ENCODE results near the gene VTN.

The VTN gene

DNA sequence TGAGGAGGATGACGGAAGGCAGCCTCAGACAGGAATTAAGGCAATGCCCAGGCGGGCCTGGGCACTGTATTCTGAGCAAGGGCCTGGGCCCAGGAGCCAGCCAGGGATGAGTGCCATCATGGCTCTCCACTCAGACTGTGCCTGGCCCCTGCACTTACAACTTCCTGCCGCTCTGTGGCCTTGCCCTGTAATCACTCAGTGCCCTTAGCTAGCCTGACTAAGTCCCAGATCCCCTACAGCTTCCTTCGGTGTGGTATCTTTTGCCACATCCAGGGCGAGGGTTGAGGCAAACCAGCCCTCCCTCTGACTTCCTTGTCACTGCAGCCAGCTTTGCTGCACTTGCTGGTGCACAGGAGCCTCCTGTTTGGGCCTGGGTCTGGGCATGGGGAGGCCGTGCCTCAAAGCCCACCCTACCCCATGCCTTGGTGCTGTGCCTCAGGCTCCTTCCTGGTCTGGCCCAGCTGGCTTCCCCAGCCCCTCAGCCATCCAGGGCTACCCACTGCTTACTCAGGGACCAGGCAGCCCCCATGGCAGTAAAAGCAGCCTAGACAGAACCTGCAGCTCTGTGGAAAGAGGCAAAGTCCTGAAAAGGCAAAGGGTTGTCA, 26.6 kb upstream of the VTN start:
- DNase-seq (ENCODE audit: low read depth in 2 of 3, low spot score in 2 of 3), result no peak

DNA sequence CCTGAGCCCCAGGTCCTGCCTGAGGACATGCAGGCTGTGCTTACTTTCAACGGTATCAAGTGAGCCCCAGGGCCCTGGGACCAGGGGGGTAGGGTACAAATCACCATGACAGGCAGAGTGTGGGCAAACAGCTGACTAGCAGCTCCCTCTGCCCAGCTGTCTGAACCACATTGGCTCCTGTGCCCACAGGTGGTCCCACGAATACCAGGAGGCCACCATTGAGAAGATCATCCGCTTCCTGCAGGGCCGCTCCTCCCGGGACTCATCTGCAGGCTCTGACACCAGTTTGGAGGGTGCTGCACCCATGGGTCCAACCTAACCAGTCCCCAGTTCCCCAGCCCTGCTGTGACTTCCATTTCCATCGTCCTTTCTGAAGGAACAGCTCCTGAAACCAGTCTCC, 25.9 kb upstream of the VTN start:
- no peak for DNase-seq (ENCODE audit: low read depth in 2 of 3, low spot score in 2 of 3)

DNA sequence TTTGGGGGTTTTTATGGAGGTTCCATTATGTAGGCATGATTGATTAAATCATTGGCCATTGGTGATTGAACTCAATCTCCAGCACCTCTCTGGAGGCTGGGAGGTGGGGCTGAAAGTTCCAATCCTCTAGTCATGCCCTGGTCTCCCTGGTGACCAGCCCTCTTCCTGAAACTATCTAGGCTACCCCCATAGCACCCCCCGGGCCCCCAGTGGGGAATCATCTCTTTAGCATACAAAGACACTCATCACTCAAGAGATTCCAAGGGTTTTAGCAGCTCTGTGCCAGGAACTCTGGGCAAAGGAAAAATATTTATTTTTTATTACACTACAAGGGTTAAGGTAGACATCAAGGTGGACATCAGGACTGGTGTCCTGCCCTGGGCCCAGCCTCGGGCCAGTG, 25.3 kb upstream of the VTN start:
- no peak for DNase-seq (ENCODE audit: low read depth in 2 of 3, low spot score in 2 of 3)

DNA sequence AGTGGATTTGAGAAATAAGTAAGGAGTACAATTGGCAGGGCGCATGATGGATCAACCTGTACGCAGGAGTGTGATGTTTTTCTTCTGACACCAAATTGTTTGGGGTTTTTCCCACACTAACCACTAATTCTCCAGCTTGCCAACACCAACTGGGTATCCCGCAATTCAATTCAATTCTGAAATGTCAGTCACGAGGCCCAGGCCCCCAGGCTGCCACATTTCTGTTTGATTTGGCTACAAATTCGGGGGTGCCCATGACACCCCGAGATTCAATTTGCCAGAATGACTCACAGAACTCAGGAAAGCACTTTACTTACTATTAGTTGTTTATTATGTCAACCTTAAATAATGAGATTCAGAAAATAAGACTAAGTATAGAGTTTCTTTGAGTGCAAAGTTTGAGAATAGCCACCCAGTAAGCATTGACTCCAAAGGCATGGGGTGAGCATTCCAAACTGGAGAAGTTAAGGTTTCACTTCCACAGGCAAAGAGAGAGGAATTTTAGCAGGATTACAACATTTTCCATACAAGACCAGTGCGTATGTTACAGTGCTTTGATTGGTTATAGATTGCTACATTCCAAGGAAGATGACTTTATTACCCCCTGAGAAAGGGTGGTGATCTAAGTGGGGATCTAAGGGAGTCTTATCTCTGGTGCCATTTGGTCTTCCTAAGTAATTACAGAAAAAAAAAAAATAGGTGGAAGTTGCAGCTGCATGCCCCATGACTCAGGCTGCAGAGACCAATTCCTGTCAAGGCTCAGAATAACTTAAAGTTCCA, 24.4 kb upstream of the VTN start:
- no peak for DNase-seq (ENCODE audit: low read depth in 2 of 3, low spot score in 2 of 3)

DNA sequence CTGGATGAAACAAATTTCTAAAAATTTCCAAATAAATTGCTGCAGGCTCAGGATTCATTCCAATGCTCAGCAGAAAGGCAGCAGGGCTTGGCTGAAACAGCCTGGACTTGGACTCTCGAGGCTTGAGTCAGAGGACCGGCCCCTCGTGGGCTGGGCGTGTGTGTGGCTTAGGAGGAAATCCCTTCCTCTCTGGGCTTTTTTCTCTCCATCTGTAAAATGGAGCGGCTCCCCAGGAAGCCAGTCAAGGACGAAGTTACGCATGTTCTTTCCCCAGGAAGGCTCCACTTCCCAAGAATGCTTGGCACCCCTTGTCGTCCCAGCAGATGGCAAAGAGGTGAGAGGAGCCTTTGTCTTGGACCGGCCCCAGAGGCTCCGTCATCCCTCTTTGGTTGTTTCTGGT, 22.4 kb upstream of the VTN start:
- no peak for DNase-seq (ENCODE audit: low read depth in 2 of 3, low spot score in 2 of 3)

DNA sequence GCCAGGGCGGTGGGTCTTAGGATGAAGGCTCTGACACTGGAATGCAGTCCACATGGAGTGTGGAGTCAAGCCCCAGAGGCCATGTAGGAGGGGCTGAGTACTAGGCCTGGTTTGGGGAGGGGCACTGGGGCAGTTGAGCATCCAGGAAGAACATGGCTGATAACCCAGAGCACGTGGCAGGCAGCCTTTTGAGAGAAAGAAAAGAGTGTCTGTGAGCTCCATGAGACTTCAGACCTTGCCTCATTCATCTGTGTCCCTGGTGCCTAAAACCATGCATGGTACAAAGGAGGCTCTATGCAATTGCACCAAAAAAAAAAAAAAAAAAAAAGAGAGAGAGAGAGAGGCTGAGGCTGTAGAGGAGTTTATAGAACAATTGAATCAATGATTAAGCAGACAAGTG, 21.3 kb upstream of the VTN start:
- no peak for DNase-seq (ENCODE audit: low read depth in 2 of 3, low spot score in 2 of 3)

DNA sequence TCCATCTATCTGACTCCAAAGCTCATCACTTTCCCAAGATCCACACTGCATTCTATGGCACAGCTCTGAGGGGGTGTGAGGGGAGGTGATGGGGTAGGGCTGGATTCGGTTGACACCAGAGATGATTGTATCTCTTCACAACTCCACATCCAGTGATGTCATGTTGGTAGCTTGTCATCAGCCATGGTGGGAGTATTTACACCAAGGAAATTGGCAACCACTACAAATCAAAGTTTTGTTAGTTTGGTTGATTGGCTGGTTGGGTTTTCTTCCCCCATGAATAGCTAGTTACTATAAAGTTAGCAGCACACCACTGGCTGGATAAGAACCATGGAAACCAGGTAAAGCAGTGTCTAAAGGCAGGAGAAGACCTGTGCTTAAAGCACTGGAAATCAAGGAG, 20.9 kb upstream of the VTN start:
- no peak for DNase-seq (ENCODE audit: low read depth in 2 of 3, low spot score in 2 of 3)

DNA sequence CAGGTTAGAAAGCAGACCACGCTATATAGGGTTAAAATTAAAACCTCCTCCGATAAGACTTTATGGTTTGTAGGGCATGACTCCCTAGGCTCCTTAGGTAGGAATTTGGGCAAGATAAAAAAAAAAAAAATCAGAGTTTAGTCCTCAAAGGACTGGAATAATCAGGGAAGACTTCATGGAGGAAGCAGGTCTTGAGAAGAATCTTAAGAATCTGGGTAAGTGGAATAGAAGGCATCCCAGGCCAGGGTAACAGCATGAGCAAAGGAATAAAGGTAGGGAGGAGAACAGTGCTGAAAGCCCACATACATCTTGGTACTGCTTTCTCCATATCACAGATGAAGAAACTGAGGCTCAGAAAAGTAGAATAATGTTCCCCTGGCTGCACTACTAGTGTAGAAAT, 20.5 kb upstream of the VTN start:
- no peak for DNase-seq (ENCODE audit: low read depth in 2 of 3, low spot score in 2 of 3)

DNA sequence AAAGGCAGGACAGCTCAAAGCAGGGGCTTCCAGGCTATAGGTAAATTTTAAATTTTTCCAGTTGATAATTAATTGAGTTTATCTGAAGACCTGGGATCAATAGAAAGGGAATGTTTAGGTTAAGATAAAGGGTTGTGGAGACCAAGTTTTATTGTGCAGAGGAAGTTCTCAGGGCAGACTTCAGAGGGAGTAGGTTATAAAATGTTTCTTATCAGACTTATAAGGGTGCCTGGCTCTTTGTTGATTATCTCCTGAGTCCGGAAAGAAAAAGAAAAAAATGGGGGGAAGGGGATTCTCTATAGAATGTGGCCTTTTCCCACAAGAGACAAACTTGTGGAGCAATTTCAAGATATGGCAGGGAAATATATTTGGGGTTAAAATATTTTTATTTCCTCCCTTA, 20.0 kb upstream of the VTN start:
- no peak for DNase-seq (ENCODE audit: low read depth in 2 of 3, low spot score in 2 of 3)

DNA sequence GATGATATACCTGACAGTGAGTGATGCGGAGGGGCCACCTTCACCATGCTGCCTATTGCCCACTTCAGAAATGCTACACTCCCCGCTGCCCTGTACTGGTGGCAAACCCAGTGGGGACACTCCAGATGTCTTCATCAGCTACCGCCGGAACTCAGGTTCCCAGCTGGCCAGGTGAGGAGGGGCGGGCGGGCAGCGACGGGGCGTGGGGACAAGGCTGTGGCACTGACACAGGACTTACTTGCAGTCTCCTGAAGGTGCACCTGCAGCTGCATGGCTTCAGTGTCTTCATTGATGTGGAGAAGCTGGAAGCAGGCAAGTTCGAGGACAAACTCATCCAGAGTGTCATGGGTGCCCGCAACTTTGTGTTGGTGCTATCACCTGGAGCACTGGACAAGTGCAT, 18.0 kb upstream of the VTN start:
- DNase-seq (ENCODE audit: low read depth in 2 of 3, low spot score in 2 of 3), result no peak

DNA sequence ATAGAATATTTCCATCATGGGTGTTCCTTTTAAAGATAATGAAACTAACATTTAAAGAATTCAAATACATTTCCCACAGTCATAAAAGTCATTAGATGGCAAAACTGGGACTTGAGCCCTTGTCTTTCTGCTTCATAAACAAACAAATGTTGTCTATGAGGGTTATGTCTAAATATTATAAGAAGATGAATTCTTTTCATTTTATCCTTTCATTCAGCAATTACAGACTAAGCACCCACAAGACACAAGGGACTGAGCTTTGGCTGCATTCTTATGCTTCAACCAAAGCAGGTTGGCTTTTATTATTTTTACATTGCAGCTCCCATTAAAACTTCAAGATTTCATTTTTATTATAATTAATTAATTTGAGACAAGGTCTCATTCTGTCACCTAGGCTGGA, 16.3 kb upstream of the VTN start:
- no peak for DNase-seq (ENCODE audit: low read depth in 2 of 3, low spot score in 2 of 3)

DNA sequence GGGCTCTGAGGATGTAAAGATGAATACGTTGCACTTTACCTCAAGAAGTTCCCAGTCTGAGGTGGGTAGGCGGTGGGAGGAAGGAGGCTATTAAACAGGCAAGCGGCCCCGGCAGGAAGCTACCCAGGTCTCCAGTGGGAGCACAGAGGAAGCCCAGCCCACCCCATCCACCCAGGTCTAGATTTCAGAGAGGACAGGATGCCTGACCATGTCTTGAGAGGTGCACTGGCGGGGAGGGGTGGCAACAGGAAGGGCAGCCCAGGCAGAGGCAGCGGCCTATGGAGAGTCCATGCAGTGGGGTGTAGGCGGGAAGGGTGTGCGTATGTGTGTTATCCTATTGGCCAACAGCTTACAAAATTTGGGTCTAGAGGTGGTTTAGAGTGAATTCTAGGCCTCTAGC, 15.3 kb upstream of the VTN start:
- no peak for DNase-seq (ENCODE audit: low read depth in 2 of 3, low spot score in 2 of 3)

DNA sequence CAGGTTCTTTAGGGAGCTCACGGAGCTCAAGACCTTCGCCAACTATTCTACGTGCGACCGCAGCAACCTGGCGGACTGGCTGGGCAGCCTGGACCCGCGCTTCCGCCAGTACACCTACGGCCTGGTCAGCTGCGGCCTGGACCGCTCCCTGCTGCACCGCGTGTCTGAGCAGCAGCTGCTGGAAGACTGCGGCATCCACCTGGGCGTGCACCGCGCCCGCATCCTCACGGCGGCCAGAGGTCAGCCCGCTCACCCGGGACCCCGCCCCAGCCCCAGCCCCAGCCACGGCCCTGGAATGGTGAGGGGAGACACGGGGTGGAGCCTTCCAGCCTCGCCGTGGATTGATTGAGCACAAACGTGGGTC, 14.9 kb upstream of the VTN start:
- DNase-seq (ENCODE audit: low read depth in 2 of 3, low spot score in 2 of 3), result no peak

DNA sequence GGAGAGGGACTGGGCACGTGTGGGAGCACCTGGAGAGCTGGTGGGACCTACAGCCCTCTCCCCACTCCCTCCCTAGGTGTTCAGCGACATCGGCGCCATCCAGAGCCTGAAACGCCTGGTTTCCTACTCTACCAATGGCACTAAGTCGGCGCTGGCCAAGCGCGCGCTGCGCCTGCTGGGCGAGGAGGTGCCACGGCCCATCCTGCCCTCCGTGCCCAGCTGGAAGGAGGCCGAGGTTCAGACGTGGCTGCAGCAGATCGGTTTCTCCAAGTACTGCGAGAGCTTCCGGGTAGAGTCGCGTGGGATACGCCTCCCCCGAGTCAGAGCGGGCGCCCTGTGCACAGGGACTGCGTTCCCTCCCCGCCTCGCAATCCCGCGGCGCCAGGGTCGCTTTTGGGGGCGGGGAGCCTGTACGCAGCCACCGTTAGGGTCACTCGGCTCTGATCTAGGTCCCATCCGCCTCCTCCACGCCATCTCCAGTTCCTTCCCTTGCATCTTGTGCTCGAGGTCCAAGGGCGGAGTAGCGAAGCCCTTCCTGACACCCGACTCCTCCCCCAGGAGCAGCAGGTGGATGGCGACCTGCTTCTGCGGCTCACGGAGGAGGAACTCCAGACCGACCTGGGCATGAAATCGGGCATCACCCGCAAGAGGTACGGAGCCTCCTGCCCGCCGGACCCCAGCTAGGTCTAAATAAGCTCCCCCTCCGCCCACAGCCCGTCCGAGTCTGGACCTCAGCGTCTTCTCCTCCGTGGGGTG, 14.4 kb upstream of the VTN start:
- peak in 2 of 3 experiments; percentile 39 to 48 for DNase-seq (ENCODE audit: low read depth in 2 of 3, low spot score in 2 of 3)

DNA sequence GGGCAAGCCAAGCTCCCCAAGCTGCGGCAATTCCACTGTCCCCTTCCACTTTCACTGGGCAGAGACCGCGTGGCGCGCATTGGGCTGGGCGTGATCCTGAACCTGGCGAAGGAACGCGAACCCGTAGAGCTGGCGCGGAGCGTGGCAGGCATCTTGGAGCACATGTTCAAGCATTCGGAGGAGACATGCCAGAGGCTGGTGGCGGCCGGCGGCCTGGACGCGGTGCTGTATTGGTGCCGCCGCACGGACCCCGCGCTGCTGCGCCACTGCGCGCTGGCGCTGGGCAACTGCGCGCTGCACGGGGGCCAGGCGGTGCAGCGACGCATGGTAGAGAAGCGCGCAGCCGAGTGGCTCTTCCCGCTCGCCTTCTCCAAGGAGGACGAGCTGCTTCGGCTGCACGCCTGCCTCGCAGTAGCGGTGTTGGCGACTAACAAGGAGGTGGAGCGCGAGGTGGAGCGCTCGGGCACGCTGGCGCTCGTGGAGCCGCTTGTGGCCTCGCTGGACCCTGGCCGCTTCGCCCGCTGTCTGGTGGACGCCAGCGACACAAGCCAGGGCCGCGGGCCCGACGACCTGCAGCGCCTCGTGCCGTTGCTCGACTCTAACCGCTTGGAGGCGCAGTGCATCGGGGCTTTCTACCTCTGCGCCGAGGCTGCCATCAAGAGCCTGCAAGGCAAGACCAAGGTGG, 11.2 kb upstream of the VTN start:
- no peak for DNase-seq (ENCODE audit: low read depth in 2 of 3, low spot score in 2 of 3)

DNA sequence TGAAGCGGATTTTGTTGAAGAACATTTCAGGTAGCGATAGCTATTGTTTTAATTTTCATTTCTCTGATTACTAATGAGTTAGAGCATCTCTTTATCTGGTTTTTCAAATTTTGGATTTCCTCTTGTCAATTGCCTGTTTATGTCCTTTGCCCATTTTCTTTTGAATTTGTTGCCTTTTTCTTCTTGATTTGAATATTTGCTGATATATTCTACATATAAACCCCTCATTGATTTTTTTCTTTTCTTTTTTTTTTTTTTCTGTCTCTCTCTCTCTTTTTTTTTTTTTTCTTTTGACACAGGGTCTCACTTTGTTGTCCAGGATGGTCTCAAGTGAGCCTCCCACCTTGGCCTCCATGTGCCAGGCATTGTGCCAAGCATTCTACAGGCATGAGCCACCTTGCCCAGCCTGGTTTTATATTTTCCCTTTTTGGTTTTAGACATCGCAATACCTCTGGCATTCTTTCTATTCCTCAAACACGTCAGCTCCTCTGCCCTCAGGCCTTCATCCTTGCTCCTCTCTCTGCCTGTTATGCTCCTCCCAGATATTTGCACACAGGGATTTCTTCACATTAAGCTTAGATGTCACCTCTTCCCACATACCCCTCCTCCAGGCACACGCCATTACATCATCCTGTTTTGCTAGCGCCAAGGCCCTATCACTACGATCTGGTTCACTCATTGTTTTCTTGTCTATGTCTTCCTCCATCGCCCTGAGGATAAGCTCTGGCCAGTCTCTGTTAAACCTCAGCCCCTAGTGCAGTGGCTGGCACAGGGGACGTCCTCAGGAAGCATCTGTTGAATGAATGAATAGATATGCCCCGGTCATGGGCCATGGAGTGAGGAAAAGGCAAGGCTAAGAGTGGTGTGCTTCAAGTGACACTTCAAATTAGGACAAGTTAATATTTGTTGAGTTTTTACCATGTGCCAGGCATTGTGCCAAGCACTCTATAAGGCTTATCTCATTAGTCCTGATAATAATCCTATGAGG, 10.0 kb upstream of the VTN start:
- DNase-seq (ENCODE audit: low read depth in 2 of 3, low spot score in 2 of 3), result no peak

DNA sequence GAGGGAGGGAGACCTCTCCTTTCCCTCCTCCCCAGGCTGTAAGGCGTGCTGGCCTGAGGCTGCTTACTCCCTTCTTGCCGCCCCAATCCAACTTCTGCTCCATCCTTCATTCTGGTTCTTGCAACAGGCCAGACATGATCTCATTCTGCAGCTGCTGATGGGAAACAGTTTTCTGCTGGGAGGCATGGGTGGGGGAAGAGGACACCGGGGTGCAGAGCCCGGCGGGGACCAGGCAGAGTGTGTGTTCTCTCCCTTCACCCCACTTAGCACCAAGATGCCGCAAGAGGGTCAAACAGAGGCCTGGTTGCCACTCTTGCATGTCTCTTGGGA, 2.8 kb upstream of the VTN start:
- DNase-seq (ENCODE audit: low read depth in 2 of 3, low spot score in 2 of 3), result no peak

DNA sequence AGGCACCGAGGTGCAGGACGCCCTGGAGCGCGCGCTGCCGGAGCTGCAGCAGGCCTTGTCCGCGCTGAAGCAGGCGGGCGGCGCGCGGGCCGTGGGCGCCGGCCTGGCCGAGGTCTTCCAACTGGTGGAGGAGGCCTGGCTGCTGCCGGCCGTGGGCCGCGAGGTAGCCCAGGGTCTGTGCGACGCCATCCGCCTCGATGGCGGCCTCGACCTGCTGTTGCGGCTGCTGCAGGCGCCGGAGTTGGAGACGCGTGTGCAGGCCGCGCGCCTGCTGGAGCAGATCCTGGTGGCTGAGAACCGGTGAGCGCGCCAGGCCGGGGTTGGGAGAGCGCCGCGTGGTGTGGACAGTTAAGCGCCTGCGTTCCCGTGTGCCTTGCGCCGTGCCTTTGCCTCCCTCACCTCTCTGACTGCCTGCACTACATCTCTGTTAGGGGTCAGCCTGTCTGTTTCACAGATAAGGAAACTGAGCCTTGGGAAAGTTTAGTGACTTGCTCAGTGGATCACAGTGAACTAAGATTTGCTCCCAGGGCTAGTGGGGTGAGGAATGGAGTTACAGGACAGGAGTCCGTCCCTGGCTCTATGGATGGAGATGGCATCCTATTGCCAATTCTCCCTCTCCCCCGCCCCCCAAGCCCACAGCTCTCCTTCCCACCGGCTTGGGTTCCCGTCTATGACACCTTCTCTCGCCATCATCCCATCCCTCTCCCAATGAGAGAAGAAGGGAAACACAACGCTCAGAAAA, 2.3 kb upstream of the VTN start:
- no peak for DNase-seq (ENCODE audit: low read depth in 2 of 3, low spot score in 2 of 3)

DNA sequence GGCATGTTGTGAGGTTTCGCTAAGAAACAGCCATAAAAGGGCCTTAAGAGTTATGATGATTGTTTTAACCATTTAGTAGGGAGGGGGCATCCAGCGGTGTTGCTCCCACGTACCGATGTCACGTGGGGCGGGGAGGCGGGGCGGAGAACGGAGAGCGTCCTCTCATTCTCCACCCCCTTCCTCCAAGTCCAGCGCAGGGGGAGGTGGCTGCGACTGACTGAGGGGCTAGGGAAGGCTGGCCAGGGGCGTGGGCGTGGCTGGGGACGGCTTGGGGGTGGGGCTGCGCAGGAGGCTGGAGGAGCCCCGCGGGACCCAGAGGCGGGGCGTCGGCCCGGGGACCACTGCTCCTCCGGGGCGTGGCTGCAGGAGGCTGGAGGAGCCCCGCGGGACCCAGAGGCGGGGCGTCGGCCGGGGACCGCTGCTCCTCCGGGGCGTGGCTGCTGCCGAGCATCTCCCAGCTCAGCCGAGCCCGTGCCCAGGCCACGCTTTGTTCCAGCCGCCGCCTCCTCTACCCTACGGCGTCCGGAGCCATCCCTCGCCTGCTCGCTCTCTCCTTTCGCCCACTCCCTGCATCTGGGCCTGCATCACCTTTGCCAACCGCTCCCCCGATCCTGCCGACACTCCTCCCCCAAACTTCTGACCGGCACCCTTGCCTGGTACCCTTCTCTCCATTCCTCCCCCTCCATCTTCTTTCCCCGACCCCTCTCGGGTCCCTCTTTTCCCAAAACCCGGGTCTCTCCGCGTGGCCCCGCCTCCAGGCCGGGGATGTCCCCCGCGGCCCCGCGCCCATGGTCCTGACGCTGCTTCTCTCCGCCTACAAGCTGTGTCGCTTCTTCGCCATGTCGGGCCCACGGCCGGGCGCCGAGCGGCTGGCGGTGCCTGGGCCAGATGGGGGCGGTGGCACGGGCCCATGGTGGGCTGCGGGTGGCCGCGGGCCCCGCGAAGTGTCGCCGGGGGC, 1.4 kb upstream of the VTN start, which contains the start of gene SARM1:
TSS of gene SARM1 (plus strand) at position 450 of the 958 bp plus-strand sequence. CDS start at position 789, 339 bp downstream.
- DNase-seq (ENCODE audit: low read depth in 2 of 3, low spot score in 2 of 3), result peak; percentile 76 to 80 (median 78)

Measured in activated CD8-positive, alpha-beta memory T cell treated with anti-CD3 and anti-CD28 coated beads for 48 hours (primary cell).